ENCODE measurements around the gene RUBCN. TPM values are rescaled to one million over a fixed set of nuclear protein-coding genes. Genes with fewer than 3 reads are reported as not detected.

The RUBCN gene
- total and polyA plus RNA-seq, 10 of the 15 experiments (the other 5 are each of a cell fraction or from before 2014, with no cell fraction given): 15.5 to 79.9 (median 40.4) TPM

DNA sequence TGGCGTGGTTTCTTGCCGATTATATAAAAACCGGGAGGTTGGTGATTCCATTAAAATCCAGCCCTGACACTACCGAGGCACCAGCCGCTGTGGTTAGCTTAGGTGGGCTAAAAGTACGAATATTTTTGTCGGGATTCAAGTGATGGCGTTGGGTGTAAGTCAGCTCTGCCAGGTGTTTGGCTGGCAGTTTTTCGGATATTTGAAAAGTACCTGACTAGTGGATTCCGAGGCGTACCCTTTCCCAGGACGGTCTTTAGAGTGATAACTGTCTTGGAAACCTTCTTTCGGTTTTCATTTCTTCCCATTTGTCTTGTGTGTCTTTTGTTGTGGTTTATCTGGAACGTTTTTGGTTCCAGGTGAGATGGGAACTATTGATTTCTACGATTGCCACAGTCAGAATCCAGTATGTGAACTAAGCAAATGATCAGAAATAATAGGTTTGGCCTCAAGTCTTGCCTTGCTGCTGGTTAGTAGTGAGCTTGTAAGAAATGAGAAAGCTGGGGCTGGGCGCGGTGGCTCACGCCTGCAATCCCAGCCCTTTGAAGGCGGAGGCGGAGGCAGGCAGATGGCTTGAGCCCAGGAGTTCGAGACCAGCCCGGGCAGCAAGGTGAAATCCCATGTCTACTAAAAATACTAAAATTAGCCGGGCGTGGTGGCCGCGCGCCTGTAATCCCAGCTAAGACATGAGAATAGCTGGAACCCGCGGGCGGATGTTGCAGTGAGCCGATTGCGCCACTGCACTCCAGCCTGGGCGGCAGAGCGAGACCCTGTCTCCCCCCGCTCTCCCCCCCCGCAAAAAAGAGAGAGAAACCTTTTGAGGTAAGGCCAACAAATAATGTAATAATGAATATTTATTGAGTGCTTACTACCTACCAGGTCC is 14.4 kb upstream of the RUBCN start (continued):
- TF ChIP-seq ATF7 (IDR thresholded peaks at IDR 0.05; ENCODE audit: low read depth): no peak

DNA sequence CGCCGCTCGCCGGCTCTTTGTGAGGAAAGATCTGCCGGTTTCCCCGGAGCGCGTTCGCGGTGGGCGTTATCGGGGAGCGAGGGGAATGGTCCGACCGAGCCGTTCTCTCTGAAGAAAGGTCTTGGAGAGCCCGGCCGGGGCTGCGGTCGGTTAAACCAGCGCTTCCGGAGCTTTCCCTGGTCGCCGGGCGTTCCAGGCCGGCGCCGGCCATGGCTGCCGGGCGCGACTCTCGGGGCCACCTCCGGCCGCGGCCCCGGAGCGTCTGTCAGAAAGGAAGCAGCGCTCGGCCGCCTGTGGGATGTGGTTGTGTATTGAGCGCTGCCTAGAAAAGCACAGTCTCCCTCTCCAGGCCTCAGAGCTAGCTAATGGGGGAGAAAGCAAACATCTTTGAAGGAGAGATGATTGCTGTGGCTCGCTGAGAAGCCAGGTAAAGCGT is 13.7 kb upstream of the RUBCN start:
- Histone ChIP-seq H3K4me3 (peak overlapping the region; percentile 82), H3K79me2 (ENCODE audit: control insufficient read depth, insufficient read depth, low read length) (peaks cover 60% of the 10 kb centered on the region), H3K9me3 (replicated peaks; ENCODE audit: control insufficient read depth, insufficient read depth, low read length) (no peaks in the 10 kb centered on the region), H3K27me3 (replicated peaks in 1 of 2; ENCODE audit: control insufficient read depth in 2 of 2, insufficient read depth in 2 of 2, low read length in 1 of 2) (no peaks in the 10 kb centered on the region), H3K4me1 (ENCODE audit: control insufficient read depth, insufficient read depth, low read length) (peaks cover 19% of the 10 kb centered on the region), H4K20me1 (ENCODE audit: control insufficient read depth, insufficient read depth) (peaks cover 3% of the 10 kb centered on the region), H3K36me3 (ENCODE audit: control insufficient read depth in 2 of 2, insufficient read depth in 2 of 2, low read length in 1 of 2) (no peaks in the 10 kb centered on the region), H3K27ac (ENCODE audit: control insufficient read depth, insufficient read depth) (peak overlapping the region; percentile 84), H3K9ac (ENCODE audit: control insufficient read depth, insufficient read depth, low read length) (peak overlapping the region; percentile 94), H2AFZ (ENCODE audit: control insufficient read depth, low read depth, low read length) (peak overlapping the region; percentile 57), H3K4me2 (ENCODE audit: control insufficient read depth, insufficient read depth) (peak overlapping the region; percentile 99)
- ChIA-PET RAD21 (ENCODE audit: unreplicated experiment) (interaction anchor here (0.9 to 2.2 kb wide), 7 partner anchors 14 to 51 kb away, joined by 3 to 14 read pairs (median 3); partner anchors contain the start of genes LRCH3 and RUBCN), POLR2A (interaction anchor here (0.6 to 2.0 kb wide), 8 partner anchors 14 to 153 kb away, joined by 3 to 10 read pairs (median 5); partner anchors contain the start of gene RUBCN), CTCF (interaction anchor here (0.8 to 1.7 kb wide), 5 partner anchors 14 to 52 kb away, joined by 3 to 11 read pairs (median 3); no protein-coding TSS in a partner anchor), SMC1A (ENCODE audit: uncharacterized antibody, unreplicated experiment) (interaction anchor here (0.6 to 2.4 kb wide), 6 partner anchors 13 to 51 kb away, joined by 3 to 14 read pairs (median 4); partner anchors contain the start of gene LRCH3)
- BruUV-seq (replicated peaks): no TSS peak
- peak; percentile 75 for ATAC-seq
- intact Hi-C loops (cut with micrococcal nuclease; ENCODE audit: unreplicated experiment) (loop anchor here (2.0 to 5.0 kb wide), 2 partner anchors 38 to 40 kb away; partner anchors contain the start of gene LRCH3), in situ Hi-C loops (cut with MboI) (no loop called here)
- peak; percentile 57 for FAIRE-seq
- under 1% methylated on average over 43 of the region's 43 CpGs for WGBS (ENCODE audit: insufficient coverage, insufficient replicate concordance, low lambda C conversion rate, missing lambda C conversion rate)
- DNase-seq (ENCODE audit: low read depth, low spot score): no peak
- TF ChIP-seq TAF1 (IDR thresholded peaks at IDR 0.05; ENCODE audit: borderline replicate concordance, low read depth, low read length): peak; percentile 54; the same call in 1 of the 2 replicates
- TF ChIP-seq ASH2L (IDR thresholded peaks at IDR 0.05; ENCODE audit: borderline replicate concordance, low read depth): 0 out of 2 replicates have a peak, but pooled peaks have one; percentile 7
- TF ChIP-seq YY1 (IDR thresholded peaks at IDR 0.05; ENCODE audit: low read depth, low read length): peak; percentile 87
- 0 out of 2 replicates have a peak, but pooled peaks have one; percentile 14 for TF ChIP-seq RAD21 (IDR thresholded peaks at IDR 0.05; ENCODE audit: insufficient read depth, low read depth, low read length)
- TF ChIP-seq MYB (IDR thresholded peaks at IDR 0.05; ENCODE audit: borderline replicate concordance, low read depth, low read length): no peak
- peak; percentile 21; the same call in 1 of the 2 replicates for TF ChIP-seq SMC3 (IDR thresholded peaks at IDR 0.05; ENCODE audit: borderline replicate concordance, low read length)
- 0 out of 4 replicates have a peak, but pooled peaks of 1 of the 2 experiments have one; percentile 5 for TF ChIP-seq ETV6 (conservative IDR thresholded peaks at IDR 0.05 in 1 of 2, IDR thresholded peaks at IDR 0.05 in 1 of 2; ENCODE audit: borderline replicate concordance in 1 of 2, low read depth in 1 of 2)
- TF ChIP-seq, protein P1, sequence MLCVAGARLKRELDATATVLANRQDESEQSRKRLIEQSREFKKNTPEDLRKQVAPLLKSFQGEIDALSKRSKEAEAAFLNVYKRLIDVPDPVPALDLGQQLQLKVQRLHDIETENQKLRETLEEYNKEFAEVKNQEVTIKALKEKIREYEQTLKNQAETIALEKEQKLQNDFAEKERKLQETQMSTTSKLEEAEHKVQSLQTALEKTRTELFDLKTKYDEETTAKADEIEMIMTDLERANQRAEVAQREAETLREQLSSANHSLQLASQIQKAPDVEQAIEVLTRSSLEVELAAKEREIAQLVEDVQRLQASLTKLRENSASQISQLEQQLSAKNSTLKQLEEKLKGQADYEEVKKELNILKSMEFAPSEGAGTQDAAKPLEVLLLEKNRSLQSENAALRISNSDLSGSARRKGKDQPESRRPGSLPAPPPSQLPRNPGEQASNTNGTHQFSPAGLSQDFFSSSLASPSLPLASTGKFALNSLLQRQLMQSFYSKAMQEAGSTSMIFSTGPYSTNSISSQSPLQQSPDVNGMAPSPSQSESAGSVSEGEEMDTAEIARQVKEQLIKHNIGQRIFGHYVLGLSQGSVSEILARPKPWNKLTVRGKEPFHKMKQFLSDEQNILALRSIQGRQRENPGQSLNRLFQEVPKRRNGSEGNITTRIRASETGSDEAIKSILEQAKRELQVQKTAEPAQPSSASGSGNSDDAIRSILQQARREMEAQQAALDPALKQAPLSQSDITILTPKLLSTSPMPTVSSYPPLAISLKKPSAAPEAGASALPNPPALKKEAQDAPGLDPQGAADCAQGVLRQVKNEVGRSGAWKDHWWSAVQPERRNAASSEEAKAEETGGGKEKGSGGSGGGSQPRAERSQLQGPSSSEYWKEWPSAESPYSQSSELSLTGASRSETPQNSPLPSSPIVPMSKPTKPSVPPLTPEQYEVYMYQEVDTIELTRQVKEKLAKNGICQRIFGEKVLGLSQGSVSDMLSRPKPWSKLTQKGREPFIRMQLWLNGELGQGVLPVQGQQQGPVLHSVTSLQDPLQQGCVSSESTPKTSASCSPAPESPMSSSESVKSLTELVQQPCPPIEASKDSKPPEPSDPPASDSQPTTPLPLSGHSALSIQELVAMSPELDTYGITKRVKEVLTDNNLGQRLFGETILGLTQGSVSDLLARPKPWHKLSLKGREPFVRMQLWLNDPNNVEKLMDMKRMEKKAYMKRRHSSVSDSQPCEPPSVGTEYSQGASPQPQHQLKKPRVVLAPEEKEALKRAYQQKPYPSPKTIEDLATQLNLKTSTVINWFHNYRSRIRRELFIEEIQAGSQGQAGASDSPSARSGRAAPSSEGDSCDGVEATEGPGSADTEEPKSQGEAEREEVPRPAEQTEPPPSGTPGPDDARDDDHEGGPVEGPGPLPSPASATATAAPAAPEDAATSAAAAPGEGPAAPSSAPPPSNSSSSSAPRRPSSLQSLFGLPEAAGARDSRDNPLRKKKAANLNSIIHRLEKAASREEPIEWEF (IDR thresholded peaks at IDR 0.05; ENCODE audit: insufficient replicate concordance, low read depth, low read length): no peak
- TF ChIP-seq, protein P2, sequence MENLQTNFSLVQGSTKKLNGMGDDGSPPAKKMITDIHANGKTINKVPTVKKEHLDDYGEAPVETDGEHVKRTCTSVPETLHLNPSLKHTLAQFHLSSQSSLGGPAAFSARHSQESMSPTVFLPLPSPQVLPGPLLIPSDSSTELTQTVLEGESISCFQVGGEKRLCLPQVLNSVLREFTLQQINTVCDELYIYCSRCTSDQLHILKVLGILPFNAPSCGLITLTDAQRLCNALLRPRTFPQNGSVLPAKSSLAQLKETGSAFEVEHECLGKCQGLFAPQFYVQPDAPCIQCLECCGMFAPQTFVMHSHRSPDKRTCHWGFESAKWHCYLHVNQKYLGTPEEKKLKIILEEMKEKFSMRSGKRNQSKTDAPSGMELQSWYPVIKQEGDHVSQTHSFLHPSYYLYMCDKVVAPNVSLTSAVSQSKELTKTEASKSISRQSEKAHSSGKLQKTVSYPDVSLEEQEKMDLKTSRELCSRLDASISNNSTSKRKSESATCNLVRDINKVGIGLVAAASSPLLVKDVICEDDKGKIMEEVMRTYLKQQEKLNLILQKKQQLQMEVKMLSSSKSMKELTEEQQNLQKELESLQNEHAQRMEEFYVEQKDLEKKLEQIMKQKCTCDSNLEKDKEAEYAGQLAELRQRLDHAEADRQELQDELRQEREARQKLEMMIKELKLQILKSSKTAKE (IDR thresholded peaks at IDR 0.05; ENCODE audit: low read depth, poor library complexity, severe bottlenecking): no peak
- TF ChIP-seq ZNF274 (IDR thresholded peaks at IDR 0.05; ENCODE audit: insufficient read depth, insufficient read length): no peak

Data from GM12878 (cell line).